Measurements from ENCODE around the gene HAUS7. TPM values are rescaled to one million over a fixed set of nuclear protein-coding genes. Genes with fewer than 3 reads are reported as not detected.

HAUS7 gene
- total and polyA plus RNA-seq, 9 donors: 9.3 to 28.7 (median 18.7) TPM

DNA sequence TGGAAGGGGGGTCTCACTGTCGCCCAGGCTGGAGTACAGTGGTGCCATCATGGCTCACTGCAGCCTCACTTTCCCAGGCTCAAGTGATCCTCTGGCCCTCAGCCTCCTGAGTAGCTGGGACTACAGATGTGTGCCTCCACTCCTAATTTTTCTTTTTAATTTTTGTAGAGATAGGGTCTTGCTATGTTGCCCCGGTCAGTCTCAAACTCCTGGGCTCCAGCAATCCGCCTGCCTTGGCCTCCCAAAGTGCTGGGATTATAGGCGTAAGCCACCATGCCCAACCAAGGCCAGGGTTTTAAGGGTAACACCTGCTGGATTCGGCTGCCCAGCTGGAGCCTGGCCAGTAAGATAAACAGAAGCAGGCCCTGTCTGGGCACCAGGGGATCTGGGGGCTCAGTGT, 27.9 kb downstream of the HAUS7 start:
- intact Hi-C loops (cut with DNase I): no loop called here
- no peak for TF ChIP-seq POLR2A (IDR thresholded peaks at IDR 0.05)
- TF ChIP-seq, protein P1, sequence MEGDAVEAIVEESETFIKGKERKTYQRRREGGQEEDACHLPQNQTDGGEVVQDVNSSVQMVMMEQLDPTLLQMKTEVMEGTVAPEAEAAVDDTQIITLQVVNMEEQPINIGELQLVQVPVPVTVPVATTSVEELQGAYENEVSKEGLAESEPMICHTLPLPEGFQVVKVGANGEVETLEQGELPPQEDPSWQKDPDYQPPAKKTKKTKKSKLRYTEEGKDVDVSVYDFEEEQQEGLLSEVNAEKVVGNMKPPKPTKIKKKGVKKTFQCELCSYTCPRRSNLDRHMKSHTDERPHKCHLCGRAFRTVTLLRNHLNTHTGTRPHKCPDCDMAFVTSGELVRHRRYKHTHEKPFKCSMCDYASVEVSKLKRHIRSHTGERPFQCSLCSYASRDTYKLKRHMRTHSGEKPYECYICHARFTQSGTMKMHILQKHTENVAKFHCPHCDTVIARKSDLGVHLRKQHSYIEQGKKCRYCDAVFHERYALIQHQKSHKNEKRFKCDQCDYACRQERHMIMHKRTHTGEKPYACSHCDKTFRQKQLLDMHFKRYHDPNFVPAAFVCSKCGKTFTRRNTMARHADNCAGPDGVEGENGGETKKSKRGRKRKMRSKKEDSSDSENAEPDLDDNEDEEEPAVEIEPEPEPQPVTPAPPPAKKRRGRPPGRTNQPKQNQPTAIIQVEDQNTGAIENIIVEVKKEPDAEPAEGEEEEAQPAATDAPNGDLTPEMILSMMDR (IDR thresholded peaks at IDR 0.05): no peak
- TF ChIP-seq EP300 (IDR thresholded peaks at IDR 0.05): no peak
- Histone ChIP-seq H3K4me1 (ENCODE audit: insufficient read depth) (no peaks in the 10 kb centered on the region), H3K27ac (no peak overlapping the region), H3K27me3 (no peaks in the 10 kb centered on the region), H3K9me3 (no peaks in the 10 kb centered on the region), H3K4me3 (no peak overlapping the region), H3K36me3 (no peaks in the 10 kb centered on the region)
- 71 to 84% (median 76%) methylated on average over 5 of the region's 5 CpGs for WGBS, 3 donors
- DNase-seq: no peak

DNA sequence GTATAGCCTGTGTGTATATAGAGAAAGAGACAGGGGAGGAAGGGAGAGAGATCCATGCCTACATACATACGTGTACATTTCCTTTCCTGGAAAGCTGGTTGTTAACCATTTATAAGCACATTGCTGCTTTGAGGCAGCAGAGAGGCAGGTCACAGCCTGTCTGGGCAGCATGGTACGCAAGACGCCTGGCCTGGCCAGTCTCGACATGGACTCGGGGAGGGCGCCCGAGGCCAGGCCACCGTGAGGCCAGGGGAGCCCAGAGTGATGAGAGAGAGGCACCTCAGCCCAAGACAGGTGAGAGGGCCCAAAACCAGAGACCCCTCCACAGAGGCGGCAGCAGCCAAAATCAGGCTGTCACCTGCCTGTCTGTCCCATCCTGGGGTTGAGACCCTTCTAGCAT, 28.4 kb downstream of the HAUS7 start:
- Histone ChIP-seq H3K27me3 (no peaks in the 10 kb centered on the region), H3K36me3 (no peaks in the 10 kb centered on the region), H3K27ac (no peak overlapping the region), H3K9me3 (no peaks in the 10 kb centered on the region), H3K4me1 (ENCODE audit: insufficient read depth) (no peaks in the 10 kb centered on the region), H3K4me3 (no peak overlapping the region)
- TF ChIP-seq POLR2A (IDR thresholded peaks at IDR 0.05): no peak
- TF ChIP-seq EP300 (IDR thresholded peaks at IDR 0.05): no peak
- TF ChIP-seq, protein P1 (IDR thresholded peaks at IDR 0.05): no peak
- intact Hi-C loops (cut with DNase I): no loop called here
- WGBS, 3 donors: 67 to 74% (median 73%) methylated on average over 9 of the region's 9 CpGs
- no peak for DNase-seq

DNA sequence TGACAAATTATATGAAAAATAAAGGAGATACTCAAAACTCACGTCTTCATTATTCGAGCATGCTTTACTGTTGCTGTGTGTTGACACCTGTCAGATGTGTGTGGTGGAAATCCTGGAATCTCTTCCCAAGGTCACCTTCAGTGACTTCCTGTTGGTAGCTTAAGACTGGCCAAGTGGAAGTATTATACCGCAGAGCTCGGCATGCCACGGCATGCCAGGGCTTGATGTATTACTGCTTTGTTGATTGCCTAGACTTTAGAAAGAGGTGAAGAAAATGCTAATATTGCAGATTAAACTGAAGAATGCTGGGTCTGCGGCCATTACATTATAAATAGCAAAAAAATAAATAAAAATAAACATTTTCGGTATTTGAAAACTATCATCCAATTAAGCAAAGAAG, 29.1 kb downstream of the HAUS7 start:
- no peak overlapping the region for H3K27ac ChIP-seq

DNA sequence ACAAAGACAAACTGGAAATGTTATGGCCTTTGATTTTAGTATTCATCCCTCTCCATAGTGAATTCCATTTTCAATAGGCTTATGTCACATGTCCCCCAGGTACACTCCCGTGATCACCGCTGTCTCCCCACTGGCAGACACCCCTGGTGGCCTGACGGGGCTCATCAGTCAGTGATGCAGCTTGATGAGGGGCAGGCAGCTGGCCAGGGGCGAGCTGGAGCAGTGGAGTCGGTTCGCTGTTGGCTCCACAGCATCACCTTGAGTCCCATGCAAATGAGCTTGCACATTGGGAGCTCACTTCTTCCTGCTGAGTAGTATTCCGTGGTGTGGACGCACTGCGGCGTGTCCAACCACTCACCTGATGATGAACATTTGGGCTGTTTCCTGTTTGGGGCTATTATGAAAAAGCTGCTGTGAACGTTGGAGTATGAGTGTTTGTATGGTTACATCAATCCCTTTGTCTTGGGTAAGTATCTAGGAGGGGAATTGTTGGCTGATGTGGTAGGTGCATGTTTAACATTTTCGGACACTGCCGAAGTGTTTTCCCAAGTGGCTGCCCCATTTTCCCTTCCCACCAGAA, 29.7 kb downstream of the HAUS7 start:
- H3K36me3 ChIP-seq: no peaks in the 10 kb centered on the region
- WGBS, 3 donors: 65 to 76% (median 66%) methylated on average over 13 of the region's 13 CpGs
- no peak overlapping the region for H3K4me3 ChIP-seq
- peak in 1 of 5 donors; percentile 7 for DNase-seq
- no peaks in the 10 kb centered on the region for H3K27me3 ChIP-seq
- no peaks in the 10 kb centered on the region for H3K4me1 ChIP-seq (ENCODE audit: insufficient read depth)
- no peak overlapping the region for H3K27ac ChIP-seq
- no peaks in the 10 kb centered on the region for H3K9me3 ChIP-seq
- TF ChIP-seq, protein P1 (IDR thresholded peaks at IDR 0.05): no peak
- intact Hi-C loops (cut with DNase I): no loop called here

More for the DNA sequence above, 29.1 kb downstream of the HAUS7 start:
- WGBS, 3 donors: 46 to 60% (median 48%) methylated on average over 7 of the region's 7 CpGs
- no peak overlapping the region for H3K4me3 ChIP-seq
- no peaks in the 10 kb centered on the region for H3K9me3 ChIP-seq
- H3K36me3 ChIP-seq: no peaks in the 10 kb centered on the region
- TF ChIP-seq EP300 (IDR thresholded peaks at IDR 0.05) (no peak), POLR2A (IDR thresholded peaks at IDR 0.05) (no peak)
- no peaks in the 10 kb centered on the region for H3K4me1 ChIP-seq (ENCODE audit: insufficient read depth)
- no peak for DNase-seq
- H3K27me3 ChIP-seq: no peaks in the 10 kb centered on the region
- intact Hi-C loops (cut with DNase I): no loop called here

DNA sequence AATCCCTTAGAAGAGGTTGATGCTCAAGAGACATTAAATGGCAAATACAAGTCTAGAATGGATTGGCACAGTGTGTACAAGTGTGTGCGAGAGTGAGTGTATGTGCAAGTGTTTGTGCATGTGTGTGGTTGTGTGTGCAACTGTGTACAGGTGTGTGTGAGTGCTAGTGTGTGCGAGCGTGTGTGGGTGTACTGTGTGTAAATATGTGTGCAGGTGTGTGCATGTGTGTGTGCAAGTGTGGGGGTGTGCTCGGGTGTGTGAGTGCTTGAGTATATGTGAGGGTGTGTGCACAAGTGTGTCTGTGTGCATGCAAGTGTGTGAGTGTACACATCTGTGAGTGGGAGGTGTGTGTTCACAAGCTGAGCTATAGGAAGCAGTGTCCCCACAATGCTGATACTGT, 30.4 kb downstream of the HAUS7 start:
- no peaks in the 10 kb centered on the region for H3K36me3 ChIP-seq
- H3K4me1 ChIP-seq (ENCODE audit: insufficient read depth): no peaks in the 10 kb centered on the region
- peak in 1 of 5 donors; percentile 9 for DNase-seq
- H3K9me3 ChIP-seq: no peaks in the 10 kb centered on the region
- no peak overlapping the region for H3K27ac ChIP-seq
- H3K4me3 ChIP-seq: no peak overlapping the region
- no peaks in the 10 kb centered on the region for H3K27me3 ChIP-seq
- 86 to 91% (median 86%) methylated on average over 4 of the region's 4 CpGs for WGBS, 3 donors
- intact Hi-C loops (cut with DNase I): loop anchor here in 1 of 4 donors (10.0 kb wide), 1 partner anchor 405 kb away; no protein-coding TSS in a partner anchor
- TF ChIP-seq POLR2A (IDR thresholded peaks at IDR 0.05) (no peak), EP300 (IDR thresholded peaks at IDR 0.05) (no peak)
- TF ChIP-seq, protein P1 (IDR thresholded peaks at IDR 0.05): no peak
